HG03139 (cell line): ENCODE data around the gene ZNF688.
"Not testable (repeated sequence)": the region's sequence is repeated elsewhere in the genome, so short reads cannot be mapped to it uniquely, and the experiment has no call there.

Experiments used
- ATAC-seq: cut with Tn5 transposase; IDR thresholded peaks from one replicate; pipeline ENCODE4 v1.9.1; 2021; ENCODE audit not compliant: unreplicated experiment

The ZNF688 gene

DNA sequence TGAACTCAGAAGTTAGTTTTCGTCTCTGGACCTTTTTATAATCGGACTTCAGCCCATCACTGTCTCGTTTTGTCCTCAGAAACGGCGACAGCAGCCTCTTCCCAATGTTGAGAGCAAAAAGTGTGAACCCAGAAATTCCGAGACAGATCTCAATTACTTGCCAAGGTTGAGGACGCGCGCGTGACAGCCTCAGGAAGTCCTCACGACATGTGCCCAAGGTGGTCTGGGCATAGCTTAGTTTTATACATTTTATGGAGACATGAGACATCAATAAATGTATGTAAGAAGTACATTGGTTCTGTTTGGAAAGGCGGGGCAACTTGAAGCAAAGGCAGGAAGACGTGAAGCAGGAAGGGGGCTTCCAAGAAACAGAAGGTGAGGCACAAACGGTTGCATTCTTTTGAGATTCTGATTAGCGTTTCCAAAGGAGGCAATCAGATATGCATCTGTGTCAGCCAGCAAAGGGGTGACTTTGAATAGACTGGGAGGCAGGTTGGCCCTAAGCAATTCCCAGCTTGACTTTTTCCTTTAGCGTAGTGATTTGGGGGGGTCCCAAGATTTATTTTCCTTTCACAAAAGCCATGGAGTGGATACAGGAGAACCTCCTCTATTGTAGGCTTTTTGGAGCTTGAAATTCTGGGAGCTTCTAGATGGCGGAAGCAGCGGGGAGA is 36.3 kb downstream of the ZNF688 start:
- ATAC-seq = peak; percentile 8

DNA sequence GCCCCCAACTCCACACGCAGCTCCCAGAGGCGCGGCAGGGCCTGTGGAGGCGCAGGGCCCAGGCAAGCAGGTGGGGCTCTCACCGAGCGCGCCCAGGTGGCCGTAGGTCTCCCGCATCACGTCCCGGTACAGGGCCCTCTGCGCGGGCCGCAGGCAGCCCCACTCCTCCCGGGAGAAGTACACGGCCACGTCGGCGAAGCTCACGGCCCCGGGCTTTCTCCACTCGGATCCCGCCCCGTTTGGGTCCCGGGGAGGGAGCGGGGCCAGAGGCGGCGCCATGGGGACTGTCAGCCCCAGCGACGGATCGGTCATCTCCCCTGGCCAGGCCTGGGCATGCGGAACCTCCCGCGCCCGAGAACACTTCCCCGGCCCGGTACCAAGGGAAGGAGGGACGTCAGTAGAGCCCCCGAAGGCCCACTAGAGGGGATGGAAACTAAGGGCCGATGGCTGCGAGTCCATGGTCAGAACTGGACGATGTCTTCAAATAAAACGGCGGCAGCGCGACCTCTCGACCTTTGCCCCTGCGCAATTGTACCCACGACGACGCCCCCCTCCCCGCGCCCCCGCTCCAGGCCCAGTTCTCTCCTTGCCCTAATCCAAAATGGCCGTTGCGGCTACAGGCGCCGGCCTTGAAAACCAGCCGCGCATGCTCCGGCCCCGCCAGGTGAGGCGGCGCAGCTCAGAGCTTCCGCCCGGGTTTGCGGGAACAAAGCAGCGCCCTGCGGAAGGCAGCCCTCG is 37.0 kb downstream of the ZNF688 start, which contains the start of gene ZNF747:
TSS of gene ZNF747 (minus strand) at position 491 of the 738 bp plus-strand sequence. CDS start at position 312, 179 bp downstream.
- ATAC-seq = peak; percentile 60

DNA sequence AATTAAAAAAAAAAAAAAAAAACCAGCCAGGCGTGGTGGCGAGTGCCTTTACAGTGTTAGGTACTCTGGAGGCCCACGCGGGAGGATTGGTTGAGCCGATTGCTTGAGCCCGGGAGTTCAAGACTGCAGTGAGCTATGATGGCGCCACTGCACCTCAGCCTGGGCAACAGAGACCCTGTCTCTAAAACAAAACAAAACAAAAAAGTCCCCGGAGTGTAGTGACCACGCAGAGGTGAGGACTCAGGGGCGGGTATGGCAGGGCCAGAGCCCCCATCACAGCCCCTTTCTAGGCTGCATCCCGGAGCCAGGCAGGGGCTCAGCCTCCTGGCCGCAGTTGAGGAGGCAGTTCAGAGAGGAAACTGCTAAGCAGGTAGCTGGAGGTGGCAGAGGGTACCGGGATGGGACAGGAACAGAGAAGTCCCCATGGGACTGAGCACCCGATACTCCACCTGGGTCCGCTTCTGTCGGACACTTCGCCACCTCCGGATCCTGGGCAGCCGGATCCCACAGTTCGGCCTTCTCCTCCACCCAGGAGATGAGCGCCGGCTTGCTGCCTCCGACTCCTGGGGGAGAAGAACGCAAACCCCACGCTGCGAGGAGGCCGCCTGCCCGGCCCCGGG is 37.7 kb downstream of the ZNF688 start:
- ATAC-seq = no peak

DNA sequence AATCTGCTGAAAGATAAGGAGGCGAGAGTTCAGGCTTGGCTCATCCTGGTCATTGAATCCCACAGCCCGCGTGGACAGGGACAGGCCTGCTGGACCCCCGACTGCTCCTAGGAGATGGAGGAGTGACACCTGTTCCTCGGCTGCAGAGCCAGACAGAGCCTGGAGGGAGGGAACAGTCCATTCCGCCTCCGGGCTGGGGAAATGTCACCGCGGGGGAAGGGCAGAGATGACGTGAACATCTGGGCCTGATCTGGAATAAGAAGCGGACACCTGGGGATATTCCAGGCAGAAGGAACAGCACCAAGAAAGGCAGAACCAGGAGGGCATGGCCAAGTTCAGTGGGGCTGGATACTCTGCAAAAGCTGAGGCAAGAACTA is 38.4 kb downstream of the ZNF688 start:
- no peak for ATAC-seq

DNA sequence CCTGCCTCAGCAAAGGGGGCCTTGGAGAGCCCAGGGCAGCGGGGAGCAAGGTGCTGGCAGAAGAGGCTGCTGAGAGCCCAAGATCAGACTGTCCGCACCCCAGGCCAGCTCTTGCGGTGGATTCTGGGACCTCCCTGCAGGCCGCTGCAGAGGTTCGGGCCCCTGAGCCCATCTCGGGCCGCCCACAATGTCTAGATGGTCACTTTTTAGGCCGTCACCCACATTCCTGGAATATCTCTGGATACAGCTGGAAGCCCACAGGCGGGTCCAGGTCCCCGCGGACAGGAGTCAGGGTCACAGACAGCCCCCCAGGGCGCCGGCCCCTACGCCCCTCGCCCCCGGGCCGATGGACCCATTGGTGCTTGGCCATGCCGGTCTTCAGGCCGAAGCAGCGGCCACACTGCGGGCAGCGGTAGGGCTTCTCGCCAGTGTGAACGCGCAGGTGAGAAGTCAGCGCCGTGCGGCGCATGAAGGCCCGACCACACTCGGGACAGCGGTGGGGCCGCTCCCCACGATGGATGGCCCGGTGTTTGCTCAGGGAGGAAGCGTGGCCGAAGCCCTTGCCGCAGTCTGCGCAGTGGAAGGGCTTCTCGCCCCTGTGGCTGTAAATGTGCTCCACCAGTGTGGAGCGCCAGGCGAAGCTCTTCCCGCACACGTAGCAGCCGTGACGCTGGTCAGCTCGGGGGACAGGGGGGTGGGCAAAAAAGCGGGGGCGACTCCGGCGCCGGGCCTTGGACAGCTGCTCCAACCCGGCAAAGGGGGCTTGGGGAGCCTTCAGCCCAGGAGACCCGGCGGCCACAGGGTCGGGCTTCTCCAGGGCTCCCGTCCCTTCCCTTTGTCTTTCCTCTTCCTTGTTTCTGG is 39.0 kb downstream of the ZNF688 start:
- no peak for ATAC-seq

DNA sequence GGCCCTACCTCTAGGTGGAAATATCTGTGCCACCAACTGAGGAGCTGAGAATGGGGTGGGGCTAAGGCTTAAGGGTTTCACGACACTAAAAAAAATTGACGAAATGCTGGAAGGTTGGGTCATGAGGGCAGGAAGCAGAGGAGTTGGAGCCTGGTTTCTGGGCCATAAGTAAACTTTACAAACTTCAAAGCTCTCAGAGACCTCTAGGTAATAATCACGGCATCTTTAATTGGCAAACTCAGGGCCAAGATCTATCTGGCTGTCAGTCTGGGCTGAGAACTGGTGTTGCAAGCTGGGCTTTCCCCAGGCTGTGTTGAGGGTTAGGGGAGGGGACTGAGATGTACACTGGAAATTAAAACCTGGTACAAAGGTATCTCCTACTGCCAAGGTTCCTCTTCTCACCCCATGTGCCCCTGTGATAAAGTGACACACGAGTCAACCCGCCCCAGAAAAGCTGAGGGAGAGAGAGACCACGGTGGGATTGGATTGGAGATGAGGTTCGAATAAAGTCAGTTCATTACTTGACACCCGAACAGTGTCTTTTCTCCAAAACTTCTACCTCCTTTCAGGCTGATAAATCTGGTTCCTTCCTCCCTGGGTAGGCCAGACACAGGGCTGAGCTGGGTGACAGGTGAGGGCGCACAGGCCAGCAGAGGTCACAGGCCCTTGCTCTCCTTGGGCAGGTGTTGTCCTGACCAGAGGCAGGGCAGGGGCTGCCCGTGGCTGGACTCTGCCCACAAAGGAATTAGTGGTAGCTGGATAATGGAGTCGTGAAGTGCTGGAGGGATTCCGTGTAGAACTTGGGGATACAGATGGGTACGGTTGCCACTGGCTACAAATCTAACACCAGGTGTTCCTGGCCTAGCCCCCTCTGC is 41.1 kb downstream of the ZNF688 start:
- ATAC-seq = no peak

DNA sequence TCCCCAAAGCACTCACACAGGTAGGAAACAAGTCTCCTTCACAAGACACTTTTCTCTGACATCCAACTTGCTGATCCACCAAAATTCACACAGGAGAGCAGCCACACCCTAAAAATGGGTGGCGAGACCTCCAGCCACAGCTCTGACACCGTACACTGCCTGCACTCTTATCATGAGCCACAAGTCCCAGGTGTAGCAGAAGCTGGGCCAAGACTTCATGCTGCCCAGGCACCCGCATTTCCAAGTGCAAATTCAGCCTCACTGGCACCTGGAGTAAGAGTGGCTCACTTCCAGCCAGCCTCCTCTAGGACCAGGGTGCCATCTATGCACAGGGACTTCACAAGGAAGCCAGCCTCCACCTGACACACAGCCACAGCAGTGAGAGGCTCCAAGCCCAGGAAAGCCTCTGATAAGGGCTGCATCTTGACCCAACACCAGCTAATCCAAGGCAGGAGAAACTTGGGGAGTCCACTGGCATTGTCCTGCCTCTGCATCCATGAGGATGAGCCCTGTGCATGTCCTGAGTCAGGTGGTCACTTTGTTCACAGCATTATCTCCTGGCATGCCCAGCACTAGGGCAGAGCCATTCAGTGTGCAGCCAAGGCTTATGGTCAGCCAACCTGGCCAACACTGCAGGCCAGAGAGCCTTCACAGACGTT is 42.6 kb downstream of the ZNF688 start:
- no peak for ATAC-seq

DNA sequence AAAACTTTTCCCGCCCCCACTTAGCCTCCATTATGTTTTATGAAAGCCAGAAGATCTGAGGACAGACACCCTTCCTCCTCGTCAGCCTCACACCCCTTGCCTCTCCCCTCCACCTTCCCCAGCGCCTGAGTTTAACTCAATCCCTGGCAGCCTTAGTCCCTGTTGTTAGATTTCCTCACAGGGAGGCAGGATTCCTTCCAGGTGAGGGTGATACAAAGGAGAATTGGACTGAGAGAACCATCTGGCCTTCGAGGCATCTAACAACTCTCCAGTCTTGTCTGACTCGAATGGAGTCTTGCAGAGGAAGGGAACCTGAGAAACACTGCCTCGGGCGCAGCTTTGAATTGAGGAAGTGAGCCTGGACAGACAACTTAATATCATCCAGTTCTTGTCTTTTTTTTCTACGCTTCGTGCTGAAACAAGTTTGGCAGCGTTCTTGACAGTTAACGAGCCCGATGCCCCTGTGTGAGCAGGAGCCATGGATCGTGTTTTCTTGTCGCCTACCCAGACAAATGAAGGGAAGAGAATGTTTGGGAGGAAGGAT is 43.8 kb downstream of the ZNF688 start:
- ATAC-seq = no peak

DNA sequence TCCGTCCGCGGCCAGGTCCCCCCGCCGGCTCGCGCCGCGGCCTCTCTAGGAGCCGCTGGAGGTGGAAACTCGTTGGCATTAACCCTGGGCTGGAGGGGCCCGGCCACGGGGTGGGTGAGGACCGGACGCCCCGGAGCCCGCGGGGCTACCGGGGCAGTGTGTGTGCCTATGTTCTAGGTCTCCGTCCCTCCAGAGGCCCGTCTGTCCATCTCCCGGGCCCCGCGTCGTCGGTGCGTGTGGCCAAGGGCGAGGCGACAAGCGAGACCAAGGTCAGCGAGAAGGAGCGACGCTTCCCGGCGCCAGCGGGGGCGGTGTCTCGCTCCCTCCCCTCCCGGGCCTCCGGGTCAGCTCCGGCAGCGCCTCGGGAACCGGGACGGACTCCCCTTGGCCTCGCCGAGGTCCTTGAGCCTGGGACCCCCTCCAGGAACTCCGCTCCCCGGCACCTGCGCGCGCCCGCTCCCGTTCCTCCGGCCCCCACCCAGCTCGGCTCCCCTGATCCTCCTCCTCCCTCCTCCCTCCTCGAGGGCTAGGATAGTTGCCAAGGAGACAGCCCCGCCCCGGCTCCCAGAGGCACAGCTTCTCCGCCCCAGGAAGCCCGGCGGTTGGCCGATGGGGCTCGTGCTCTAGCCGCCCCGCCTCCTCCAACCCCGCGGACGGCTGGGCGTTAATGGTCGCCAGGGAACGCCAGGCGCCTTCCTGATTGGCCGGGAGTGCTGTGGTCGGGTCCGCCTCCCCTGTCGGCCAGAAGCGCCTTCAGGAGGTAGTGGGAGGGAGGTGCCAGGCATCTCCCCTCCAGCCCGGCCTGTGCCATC is 44.5 kb downstream of the ZNF688 start:
- peak; percentile 65 for ATAC-seq

DNA sequence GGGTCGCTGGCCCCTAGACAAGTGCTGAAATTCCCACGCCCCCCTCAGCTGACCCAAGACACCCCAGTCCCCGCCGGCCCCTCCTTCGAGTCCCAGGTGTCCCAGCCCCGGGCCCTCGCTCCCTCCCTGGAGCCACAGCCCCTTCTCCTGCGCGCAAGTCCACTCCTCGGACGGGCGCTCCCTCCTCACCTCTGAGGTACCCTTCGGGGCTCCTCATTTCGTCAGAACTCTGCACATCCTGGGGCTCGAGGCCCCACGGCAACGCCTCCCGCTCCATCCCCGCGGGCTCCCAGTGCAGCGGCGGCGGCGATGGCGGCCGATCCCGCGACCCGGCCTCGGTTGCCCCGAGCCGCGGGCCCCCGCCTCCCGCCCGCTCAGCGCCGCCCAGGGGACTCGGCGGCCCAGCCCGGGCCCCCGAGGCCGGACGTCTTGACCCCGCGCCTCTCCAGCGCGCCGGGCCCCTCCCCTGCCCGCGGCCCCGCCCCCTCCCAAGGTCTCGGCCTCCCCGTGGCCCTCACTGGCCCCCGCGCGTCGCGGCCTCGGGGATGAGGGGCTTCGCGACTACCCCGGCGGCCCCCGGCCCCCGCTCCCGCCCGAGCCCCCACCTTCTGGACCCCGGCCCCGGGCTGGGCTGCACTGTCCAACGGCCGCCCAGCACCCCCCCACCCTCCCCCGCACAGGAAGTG is 45.2 kb downstream of the ZNF688 start, which contains the start of gene ZNF768:
TSS of gene ZNF768 (minus strand) at position 430 of the 686 bp plus-strand sequence. CDS start at position 277, 153 bp downstream.
- ATAC-seq = peak; percentile 20

DNA sequence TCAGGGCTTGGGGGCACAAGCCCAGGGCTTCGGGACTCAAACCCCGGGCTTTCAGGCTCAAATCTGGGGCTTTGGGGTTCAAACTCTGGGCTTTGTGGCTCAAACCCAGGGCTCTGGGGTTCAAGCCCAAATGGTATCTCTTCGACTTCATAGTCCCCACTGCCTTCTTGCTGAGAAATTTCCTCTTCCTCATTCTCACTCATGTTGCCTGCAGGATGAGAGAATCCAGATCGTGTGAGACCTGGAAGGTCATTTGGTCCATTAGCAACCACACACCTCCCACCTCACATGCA is 45.7 kb downstream of the ZNF688 start:
- ATAC-seq = no peak

DNA sequence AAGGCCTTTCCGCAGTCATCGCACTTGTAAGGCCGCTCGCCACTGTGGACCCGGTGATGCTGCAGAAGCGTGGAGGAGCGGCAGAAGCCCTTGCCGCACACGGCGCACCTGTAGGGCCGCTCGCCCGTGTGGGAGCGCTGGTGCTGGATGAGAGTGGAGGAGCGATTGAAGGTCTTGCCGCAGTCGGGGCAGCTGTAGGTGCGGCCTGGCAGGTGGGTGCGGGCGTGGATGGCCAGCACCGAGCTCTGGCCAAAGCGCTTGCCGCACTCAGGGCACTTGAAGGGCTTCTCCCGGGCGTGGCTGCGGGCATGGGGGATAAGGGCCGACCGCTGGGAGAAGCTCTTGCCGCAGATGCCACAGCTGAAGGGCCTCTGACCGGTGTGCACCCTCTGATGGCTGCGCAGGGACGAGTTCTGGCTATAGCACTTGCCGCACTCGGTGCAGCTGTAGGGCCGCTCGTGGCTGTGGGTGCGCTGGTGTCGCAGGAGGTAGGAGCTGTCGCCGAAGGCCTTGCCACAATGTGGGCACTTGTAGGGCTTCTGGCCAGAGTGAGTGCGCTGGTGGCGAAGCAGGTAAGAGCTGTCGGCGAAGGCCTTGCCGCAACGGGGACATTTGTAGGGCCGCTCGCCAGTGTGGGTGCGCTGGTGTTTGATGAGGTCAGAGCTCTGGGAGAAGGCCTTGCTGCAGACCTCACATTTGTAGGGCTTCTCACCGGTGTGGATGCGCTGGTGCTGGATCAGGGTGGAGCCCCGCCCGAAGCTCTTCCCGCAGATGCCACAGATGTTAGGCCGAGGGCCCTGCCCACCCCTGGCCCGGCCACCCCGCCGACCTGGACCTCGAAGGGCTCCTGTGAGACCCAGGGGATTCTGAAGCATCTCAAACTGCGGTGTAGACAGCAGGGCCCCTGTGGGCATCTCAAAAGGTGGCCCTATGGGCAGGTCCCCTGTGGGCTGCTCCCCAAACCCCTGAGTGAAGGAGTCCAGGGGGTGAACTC is 46.6 kb downstream of the ZNF688 start:
- no peak for ATAC-seq

DNA sequence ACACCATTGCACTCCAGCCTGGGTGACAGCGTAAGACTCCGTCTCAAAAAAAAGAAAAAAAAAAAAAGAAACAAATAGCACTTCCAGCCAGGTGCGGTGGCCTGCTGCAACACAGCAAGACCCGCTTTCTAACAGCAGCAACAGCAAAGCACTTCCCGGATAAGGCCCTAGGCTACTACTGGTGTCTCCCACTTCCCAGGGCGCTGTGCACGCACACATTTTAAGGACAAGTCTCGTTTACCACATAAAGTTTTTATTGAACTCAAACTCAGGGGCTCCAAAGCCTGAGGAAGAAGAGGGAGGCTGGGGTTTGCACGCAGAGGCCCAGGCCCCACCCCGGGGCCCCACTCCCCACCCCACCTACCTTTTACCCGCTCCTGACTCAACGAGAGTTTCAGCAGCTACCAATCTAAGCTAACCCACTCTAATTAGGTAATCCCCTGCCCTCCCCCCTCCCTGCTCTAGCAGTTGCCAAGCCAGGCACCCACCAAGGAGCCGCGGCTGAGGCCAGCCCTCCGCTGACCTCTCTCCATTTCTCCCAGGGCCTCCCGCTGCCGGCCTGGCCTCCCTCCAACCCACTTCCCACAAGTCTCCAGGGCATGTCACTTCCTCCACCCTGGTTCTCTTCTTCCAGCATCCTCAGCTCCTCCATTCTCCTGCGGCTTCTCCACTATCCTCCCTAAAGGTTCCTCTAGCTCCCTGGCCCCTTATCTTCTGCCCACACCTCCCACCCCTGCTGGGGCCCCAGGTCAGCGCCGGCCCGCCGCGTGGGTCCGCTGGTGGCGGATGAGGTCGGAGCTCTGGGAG is 47.5 kb downstream of the ZNF688 start:
- ATAC-seq = no peak

DNA sequence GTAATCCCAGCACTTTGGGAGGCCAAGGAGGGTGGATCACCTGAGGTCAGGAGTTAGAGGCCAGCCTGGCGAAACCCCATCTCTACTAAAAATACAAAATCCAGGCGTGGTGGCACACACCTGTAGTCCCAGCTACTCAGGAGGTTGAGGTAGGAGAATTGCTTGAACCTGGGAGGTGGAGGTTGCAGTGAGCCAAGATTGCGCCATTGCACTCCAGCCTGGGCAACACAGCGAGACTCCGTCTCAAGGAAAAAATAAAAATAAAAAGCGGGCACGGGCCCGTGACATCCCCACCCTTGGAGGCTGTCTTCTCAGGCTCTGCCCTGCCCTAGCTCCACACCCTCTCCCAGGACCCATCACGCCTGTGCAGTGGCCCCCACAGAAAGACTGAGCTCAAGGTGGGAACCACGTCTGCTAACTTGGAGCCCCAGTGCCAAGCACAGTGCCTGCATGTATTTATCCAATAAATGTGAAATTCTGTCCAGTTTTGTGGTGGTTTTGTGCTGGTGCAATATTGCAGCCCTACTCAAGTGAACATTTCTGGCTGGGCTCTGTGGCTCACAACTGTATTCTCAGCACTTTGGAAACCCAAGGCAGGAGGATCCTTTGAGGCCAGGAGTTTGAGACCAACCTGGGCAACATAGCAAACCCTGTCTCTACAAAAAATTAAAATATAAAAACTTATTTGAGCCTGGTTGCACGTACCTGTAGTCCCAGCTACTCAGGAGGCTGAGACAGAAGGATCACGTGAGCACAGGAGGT is 48.6 kb downstream of the ZNF688 start:
- not testable (repeated sequence) for ATAC-seq
